ENCODE measurements around the gene MORC2. TPM values are rescaled to one million over a fixed set of nuclear protein-coding genes. Genes with fewer than 3 reads are reported as not detected.
A peak's percentile ranks its signal among the peaks of the same experiment; 100 is the strongest.

Gene MORC2
- total and polyA plus RNA-seq, 2 of the 13 experiments (the other 11 are each of a cell fraction or from before 2014, with no cell fraction given): 11.9 to 18.3 TPM

DNA sequence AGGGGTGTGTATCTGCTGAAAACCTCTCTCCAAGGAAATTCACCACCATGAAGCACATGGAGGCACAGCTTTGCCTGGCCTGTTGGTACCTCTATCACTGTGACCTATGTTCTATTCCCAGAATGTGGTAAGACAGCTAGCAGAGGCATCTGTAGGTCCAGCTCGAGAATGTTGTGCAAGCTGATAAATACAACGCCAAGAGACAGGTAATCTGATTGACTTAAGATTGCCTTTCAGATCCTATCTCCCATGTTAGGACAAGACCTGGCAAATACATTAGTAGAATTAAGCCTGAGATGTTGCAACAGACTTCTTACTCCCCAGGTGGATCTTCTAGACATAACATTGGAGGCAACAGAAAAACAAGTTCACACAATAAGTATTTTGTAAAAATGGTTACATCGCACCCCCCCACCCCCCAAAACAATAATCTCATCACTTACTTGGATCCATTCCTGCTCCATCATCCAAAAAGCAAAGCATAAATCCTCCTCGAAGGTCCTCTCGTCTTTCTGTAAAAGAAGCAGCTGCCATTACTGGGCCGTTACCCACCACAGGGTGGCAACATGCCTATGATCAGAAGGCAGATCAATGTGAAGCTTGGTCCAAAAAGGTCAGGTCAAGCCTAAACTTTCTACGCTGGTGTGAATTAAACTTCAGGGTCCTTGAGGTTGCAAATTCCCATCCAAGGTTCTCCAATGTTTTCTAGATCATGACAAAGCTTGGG is 18.5 kb downstream of the MORC2 start (continued):
- 0 out of 2 replicates have a peak, but pooled peaks have one; percentile 11 for TF ChIP-seq STAG1 (CRISPR knock-in tag; IDR thresholded peaks at IDR 0.05)

DNA sequence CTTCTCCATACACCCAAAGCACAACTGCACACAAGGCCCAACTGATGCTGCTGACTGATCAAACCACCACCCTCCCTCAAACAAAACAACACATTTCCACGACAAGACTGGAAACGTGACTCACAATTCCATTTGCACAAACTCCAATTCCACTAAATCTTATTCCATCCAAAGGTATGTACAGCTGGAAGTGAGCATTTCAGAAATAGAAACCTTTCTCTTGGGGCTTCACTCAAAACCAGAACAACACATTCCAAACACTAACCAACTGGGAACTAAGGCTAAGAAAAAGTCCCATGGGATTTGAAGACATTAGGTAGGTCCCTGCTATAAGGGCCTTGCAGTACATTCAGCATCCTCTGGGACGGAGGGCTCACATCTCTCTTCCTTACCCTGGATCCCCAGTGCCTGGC is 19.6 kb downstream of the MORC2 start:
- CTCF ChIA-PET (ENCODE audit: low intra/inter-chr PET ratio, low total read pairs): interaction anchor here (2.2 kb wide), 1 partner anchor 200 kb away, joined by 14 read pairs; no protein-coding TSS in a partner anchor
- no peaks in the 10 kb centered on the region for H3K27me3 ChIP-seq (ENCODE audit: control insufficient read depth in 1 of 2, insufficient read depth in 2 of 2, low read length in 2 of 2)
- no peak for TF ChIP-seq POLR2AphosphoS5 (IDR thresholded peaks at IDR 0.05; ENCODE audit: low read depth, low read length)
- TF ChIP-seq TRIM24 (CRISPR knock-in tag; IDR thresholded peaks at IDR 0.05): no peak
- TF ChIP-seq GTF2F1 (IDR thresholded peaks at IDR 0.05; ENCODE audit: low read length): no peak
- TF ChIP-seq, protein P1, sequence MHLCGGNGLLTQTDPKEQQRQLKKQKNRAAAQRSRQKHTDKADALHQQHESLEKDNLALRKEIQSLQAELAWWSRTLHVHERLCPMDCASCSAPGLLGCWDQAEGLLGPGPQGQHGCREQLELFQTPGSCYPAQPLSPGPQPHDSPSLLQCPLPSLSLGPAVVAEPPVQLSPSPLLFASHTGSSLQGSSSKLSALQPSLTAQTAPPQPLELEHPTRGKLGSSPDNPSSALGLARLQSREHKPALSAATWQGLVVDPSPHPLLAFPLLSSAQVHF (CRISPR knock-in tag; IDR thresholded peaks at IDR 0.05): no peak
- no peak for TF ChIP-seq ZNF674 (CRISPR knock-in tag; IDR thresholded peaks at IDR 0.05; ENCODE audit: low read depth)
- TF ChIP-seq KLF13 (CRISPR knock-in tag; IDR thresholded peaks at IDR 0.05): no peak
- TF ChIP-seq, protein P2, sequence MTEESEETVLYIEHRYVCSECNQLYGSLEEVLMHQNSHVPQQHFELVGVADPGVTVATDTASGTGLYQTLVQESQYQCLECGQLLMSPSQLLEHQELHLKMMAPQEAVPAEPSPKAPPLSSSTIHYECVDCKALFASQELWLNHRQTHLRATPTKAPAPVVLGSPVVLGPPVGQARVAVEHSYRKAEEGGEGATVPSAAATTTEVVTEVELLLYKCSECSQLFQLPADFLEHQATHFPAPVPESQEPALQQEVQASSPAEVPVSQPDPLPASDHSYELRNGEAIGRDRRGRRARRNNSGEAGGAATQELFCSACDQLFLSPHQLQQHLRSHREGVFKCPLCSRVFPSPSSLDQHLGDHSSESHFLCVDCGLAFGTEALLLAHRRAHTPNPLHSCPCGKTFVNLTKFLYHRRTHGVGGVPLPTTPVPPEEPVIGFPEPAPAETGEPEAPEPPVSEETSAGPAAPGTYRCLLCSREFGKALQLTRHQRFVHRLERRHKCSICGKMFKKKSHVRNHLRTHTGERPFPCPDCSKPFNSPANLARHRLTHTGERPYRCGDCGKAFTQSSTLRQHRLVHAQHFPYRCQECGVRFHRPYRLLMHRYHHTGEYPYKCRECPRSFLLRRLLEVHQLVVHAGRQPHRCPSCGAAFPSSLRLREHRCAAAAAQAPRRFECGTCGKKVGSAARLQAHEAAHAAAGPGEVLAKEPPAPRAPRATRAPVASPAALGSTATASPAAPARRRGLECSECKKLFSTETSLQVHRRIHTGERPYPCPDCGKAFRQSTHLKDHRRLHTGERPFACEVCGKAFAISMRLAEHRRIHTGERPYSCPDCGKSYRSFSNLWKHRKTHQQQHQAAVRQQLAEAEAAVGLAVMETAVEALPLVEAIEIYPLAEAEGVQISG (CRISPR knock-in tag; IDR thresholded peaks at IDR 0.05): no peak
- no peak for TF ChIP-seq ZNF441 (CRISPR knock-in tag; IDR thresholded peaks at IDR 0.05; ENCODE audit: borderline replicate concordance)
- intact Hi-C loops (cut with micrococcal nuclease; ENCODE audit: unreplicated experiment): loop anchor here (1.0 to 5.0 kb wide), 2 partner anchors 133 to 200 kb away; partner anchors contain the start of gene SMTN
- H4K20me1 ChIP-seq (ENCODE audit: insufficient read depth, low read length): no peaks in the 10 kb centered on the region; the same call in 1 of the 2 replicates
- no peaks in the 10 kb centered on the region for H3K9me3 ChIP-seq (ENCODE audit: low read length)
- FAIRE-seq (no peak), ATAC-seq (peak; percentile 48), DNase-seq (ENCODE audit: low spot score) (no peak)
- peaks cover 51 to 94% of the 10 kb centered on the region in 2 experiments for H3K36me3 ChIP-seq (replicated peaks in 1 of 2; ENCODE audit: control insufficient read depth in 1 of 2, insufficient read depth in 2 of 2, low read length in 2 of 2)
- H3K27ac ChIP-seq (ENCODE audit: extremely low read length, insufficient read depth, low read length): no peak overlapping the region
- WGBS (ENCODE audit: low lambda C conversion rate): 98% methylated on average over 3 of the region's 3 CpGs
- no peak overlapping the region for H3K4me3 ChIP-seq (replicated peaks in 1 of 3; ENCODE audit: insufficient read depth in 1 of 3, low read depth in 2 of 3, low read length in 3 of 3)
- H3K79me2 ChIP-seq (ENCODE audit: insufficient read depth, low read length): no peaks in the 10 kb centered on the region
- no TSS peak for BruUV-seq (replicated peaks)
- no peaks in the 10 kb centered on the region for H3K4me1 ChIP-seq (ENCODE audit: insufficient read depth, low read length)
- POLR2A ChIA-PET: no interaction called here
- in situ Hi-C loops (cut with HindIII; ENCODE audit: extremely low pct_ligation_motif_present, low pct_unique_long_range_greater_than_20kb): no loop called here
- no peak overlapping the region for H3K4me2 ChIP-seq (ENCODE audit: low read depth, low read length)
- H3K9ac ChIP-seq (ENCODE audit: insufficient read depth, low read depth, low read length): no peak overlapping the region
- no peak overlapping the region for H2AFZ ChIP-seq (ENCODE audit: low read length)

All from HepG2 (cell line).